Endometrial microvascular endothelial cells (primary cell): ENCODE data around the gene CTSH. TPM values are rescaled to one million over a fixed set of nuclear protein-coding genes. Genes with fewer than 3 reads are reported as not detected.

Source experiments
- in situ Hi-C: cut with HindIII; loops from 2 replicates; pipeline ENCODE4 v1.10.0; 2017; ENCODE audit warnings: low sequenced_read_pairs, low pct_unique_long_range_greater_than_20kb; ENCODE audit errors: inconsistent ontology term
- total RNA-seq: library from RNA; depleted of rRNA; stranded (reverse); fragments of >200 nt; gene quantifications from one replicate; pipeline ENCODE4 v1.2.3, GENCODE V29; 2015; ENCODE audit errors: inconsistent ontology term

The CTSH gene
- total RNA-seq, 1 donor from 2014 or later: 6.9 TPM

DNA sequence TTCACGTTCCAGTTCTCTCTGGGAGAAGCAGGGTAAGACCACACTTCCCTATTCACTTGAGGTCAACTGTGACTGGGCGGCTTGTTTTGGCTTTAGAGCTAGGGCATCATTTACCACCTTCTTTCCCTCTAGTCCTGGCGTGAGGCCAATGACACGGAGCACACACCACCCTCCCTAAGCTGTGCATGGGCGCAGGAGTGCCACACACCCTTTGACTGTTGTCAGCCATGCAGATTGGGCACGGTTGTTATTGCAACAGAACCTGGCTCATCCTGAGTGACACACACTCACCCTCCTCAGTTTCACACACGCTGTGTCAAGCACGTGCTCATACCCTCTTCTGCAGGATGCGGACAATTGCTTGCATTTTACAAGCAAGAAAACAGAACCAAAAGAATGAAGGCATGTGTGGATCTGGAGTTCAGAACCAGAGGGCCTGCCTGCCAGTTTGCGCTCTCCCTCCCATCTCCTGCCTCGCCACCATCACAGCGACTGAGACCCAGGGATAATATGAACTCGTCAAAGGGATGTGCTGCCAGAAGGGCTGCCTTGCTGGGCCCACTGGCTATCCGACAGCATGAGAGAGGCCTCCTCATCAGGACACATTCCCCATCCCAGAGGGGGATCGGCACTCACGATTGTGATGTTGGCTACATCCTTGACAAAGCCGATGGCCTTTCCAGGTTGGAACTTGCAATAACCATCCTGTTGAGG is 17.6 kb downstream of the CTSH start:
- in situ Hi-C loops: no loop called here

DNA sequence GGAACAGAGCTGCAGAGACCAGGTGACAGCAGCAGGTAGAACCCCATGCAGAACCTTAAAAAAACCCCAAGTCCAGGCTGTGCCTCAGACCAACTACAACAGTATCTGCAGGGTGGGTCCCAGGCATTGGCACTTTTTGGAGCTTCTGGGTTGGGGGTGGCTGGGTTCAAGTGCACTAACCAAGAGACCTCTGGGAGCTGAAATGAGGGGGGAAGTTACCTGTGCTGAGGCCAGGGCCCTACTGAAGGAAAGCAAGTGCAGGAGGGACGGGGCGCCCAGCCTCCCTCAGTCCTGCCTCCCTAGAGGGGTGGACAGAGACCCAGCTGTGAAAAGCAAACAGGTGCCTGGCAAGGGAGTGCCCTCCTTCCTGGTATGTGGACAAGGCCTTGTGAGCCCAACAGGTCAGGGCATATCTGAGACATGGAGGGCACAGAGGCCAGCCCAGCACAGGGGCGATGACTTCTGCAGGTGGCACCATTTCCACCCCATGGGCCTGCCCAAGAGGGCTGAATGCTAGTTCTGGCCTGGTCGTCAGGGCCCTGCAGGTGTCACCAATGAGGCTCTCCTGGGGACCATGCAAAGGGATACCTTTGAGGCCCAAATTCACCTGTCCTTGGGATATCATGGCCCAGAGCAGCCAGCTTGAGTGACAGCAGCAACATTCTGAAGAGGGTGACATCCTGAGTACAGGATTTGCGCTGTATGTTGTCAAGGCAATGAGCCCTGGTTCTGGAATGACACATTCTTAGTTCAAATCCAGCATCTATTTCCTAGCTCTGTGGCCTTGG is 18.7 kb downstream of the CTSH start:
- in situ Hi-C loops: no loop called here

GRCh38 chr15:78925076-78925624 is 19.7 kb downstream of the CTSH start:
- in situ Hi-C loops: no loop called here

- in situ Hi-C loops: no loop called here
Observed at GRCh38 chr15:78923480-78924360, 21.1 kb downstream of the CTSH start.

DNA sequence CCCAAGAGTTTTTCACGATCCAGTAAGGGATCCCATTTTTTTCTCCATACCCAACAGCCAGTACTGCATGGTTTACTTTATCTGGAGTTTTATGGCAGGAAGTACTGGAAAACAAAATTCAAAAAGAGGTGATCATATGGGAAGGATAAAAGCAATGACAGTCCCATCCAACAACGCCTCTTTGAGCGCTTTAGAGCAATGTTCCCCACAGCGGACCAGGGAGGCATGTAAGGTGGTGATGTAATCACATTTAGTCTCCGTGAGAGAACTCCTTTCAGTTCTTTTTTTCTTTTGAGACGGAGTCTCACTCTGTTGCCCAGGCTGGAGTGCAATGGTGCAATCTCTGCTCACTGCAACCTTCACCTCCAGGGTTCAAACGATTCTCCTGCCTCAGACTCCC is 21.8 kb downstream of the CTSH start:
- in situ Hi-C loops: no loop called here

DNA sequence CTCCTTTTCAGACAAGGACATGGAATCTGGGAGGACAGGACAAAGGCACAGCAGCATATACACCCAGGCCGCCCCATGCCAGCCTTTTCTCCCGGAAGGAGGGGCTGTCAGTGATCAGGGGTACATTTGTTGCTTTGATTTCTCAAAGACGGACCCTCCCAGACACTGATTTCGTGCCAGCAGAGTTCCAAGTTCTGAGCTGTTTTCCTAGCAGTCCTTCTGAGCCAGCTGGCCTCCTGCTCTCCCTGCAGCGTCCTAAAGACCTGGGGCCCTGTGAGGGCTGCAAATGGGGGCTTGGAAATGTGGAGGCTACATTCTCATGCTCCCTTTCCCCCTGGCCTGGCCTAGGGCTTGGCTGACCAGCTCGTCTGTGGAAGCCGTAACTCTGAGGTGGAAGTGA is 22.3 kb downstream of the CTSH start:
- in situ Hi-C loops: no loop called here

DNA sequence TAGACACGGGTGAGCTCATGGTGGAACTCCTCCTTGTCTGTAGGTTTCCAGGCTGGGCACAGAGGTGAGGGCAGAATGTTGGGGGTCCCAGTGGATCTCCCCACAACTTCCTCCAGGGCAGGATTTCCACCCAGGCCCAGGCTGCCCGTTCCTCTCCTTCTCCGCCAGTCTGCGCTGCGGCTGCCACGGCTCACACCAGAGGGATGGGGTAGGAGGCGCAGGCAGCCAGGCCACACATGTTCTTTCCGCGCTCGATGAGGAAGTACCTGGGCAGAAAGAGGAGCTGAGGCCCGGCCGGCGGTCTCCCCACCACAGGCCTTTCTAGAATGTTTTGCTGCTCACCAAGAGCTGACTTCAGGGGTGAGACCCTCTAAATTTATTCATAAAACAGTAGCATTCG is 22.9 kb downstream of the CTSH start:
- in situ Hi-C loops: no loop called here

GRCh38 chr15:78921517-78921916 is 23.3 kb downstream of the CTSH start:
- in situ Hi-C loops: no loop called here

GRCh38 chr15:78917888-78918287 is 27.0 kb downstream of the CTSH start:
- in situ Hi-C loops: no loop called here

- in situ Hi-C loops: no loop called here
Observed at GRCh38 chr15:78916088-78916487, 28.8 kb downstream of the CTSH start.

DNA sequence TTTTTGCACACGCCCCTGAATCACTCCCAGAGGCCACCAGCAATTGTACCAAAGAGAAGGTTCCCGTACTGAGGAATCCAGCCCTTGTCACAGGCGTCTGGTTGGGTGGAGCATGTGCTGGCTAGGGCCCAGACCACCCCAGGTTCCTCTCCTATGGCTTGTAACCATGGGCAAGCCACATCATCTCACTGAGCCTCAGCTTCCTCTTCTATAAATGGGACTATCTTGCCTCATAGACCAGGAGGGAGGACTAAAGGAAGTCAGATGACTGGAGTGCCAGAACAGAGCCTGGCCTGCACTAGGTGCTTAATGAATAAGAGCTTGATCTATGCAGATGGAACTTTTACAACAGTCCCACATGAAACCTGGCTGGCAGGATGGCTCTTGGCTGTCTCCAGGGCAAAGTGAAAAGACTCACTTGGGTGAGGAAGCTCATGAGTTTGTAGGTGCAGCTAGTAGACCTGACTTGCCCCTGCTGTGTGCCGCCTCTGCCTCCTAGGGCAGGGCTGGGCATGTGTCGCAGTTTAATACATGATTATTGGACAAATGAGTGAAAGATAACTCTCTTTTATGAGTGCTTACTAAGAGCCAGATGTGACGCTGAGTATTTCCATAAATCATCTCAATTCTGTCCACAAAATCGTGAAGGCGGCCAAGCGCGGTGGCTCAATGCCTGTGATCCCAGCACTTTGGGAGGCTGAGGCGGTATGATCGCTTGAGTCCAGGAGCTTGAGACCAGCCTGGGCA is 29.3 kb downstream of the CTSH start:
- in situ Hi-C loops: no loop called here

- in situ Hi-C loops: no loop called here
Observed at GRCh38 chr15:78914027-78914764, 30.6 kb downstream of the CTSH start.

- in situ Hi-C loops: no loop called here
Observed at GRCh38 chr15:78913012-78913411, 31.8 kb downstream of the CTSH start.

GRCh38 chr15:78912316-78912715 is 32.5 kb downstream of the CTSH start:
- in situ Hi-C loops: no loop called here

GRCh38 chr15:78910271-78910670 is 34.6 kb downstream of the CTSH start:
- in situ Hi-C loops: no loop called here

GRCh38 chr15:78909791-78910228 is 35.0 kb downstream of the CTSH start:
- in situ Hi-C loops: no loop called here

- in situ Hi-C loops: no loop called here
Observed at GRCh38 chr15:78909160-78909695, 35.6 kb downstream of the CTSH start.

GRCh38 chr15:78907577-78907976 is 37.3 kb downstream of the CTSH start:
- in situ Hi-C loops: no loop called here
